Measurements from ENCODE around the gene PRRT3.

Gene PRRT3

GRCh38 chr3:9934235-9934621, 18.0 kb downstream of the PRRT3 start:
- Histone ChIP-seq H3K9ac (peak overlapping the region; percentile 86 to 97 (median 91)), H4K20me1 (peaks cover 0 to 12% (median 0%) of the 10 kb centered on the region in 11 experiments; a peak in 2 of 22 replicates), H3K4me3 (peak overlapping the region; percentile 67 to 81 (median 72)), H3K4me2 (peak overlapping the region; percentile 92 to 100 (median 99)), H3K9me3 (replicated peaks in 1 of 11) (no peaks in the 10 kb centered on the region), H3K36me3 (peaks cover 15 to 39% (median 30%) of the 10 kb centered on the region in 11 experiments; a peak in 21 of 22 replicates), H3K27ac (peak overlapping the region; percentile 87 to 97 (median 93)), H3K27me3 (no peaks in the 10 kb centered on the region), H3K4me1 (peaks cover 29 to 37% (median 32%) of the 10 kb centered on the region in 10 experiments)
- no peak for TF ChIP-seq Cebpa-rat (IDR thresholded peaks at IDR 0.05)

DNA sequence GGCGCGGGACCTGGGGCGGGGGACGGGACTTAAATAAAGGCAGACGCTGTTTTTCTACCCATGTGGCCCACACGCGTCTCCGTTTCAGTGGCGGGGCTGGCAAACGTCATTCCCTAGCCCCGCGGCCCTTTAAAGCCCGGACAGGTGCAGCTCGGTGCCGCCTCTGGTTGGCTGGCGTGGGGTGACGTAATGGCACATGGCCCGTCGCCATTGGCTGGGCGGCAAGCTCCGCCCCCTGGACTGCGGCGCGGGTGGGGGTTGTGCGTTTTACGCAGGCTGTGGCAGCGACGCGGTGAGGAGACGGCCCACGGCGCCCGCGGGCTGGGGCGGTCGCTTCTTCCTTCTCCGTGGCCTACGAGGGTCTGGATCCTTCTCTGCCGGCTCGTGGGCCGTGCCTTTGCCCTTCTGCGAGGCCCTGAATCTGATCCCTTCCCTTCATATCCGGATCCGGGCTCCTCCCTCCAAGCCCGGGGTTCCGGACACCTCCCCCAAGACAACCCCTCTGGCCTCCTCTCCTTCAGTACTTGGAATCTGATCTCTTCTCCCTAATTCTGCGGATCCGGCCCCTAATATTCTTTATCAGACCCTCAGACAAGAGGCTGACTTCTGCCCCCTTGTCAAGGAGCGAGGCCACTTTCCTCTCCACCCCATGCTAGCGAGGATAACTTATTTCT, 18.5 kb downstream of the PRRT3 start, which contains the start of gene CRELD1:
CRELD1 (plus strand) TSS at position 274 of the 674 bp plus-strand sequence. CDS start 605 bp downstream, outside the sequence.
- Histone ChIP-seq H3K4me3 (peak within 1 kb of the TSS; percentile 67 to 81 (median 72)), H3K9me3 (replicated peaks in 1 of 11) (no peaks in the 10 kb centered on the region), H3K36me3 (peaks cover 15 to 36% (median 28%) of the 10 kb centered on the region in 11 experiments; a peak in 21 of 22 replicates), H4K20me1 (peaks cover 0 to 12% (median 0%) of the 10 kb centered on the region in 11 experiments; a peak in 2 of 22 replicates), H3K27me3 (no peaks in the 10 kb centered on the region), H3K4me1 (peaks cover 29 to 37% (median 32%) of the 10 kb centered on the region in 10 experiments), H3K4me2 (peak within 1 kb of the TSS; percentile 94 to 100 (median 99)), H3K27ac (peak within 1 kb of the TSS; percentile 87 to 97 (median 93)), H3K9ac (peak within 1 kb of the TSS; percentile 86 to 97 (median 91))
- no peak for TF ChIP-seq Cebpa-rat (IDR thresholded peaks at IDR 0.05)

GRCh38 chr3:9932843-9933560, 19.2 kb downstream of the PRRT3 start:
- no peak for TF ChIP-seq Cebpa-rat (IDR thresholded peaks at IDR 0.05)
- no peaks in the 10 kb centered on the region for H3K27me3 ChIP-seq
- H3K4me2 ChIP-seq, result peak overlapping the region; percentile 94 to 100 (median 99)
- peak overlapping the region; percentile 86 to 97 (median 91) for H3K9ac ChIP-seq
- peaks cover 10 to 29% (median 21%) of the 10 kb centered on the region in 11 experiments; a peak in 21 of 22 replicates for H3K36me3 ChIP-seq
- H3K27ac ChIP-seq, result peak overlapping the region; percentile 71 to 97 (median 93)
- peaks cover 29 to 37% (median 32%) of the 10 kb centered on the region in 10 experiments for H3K4me1 ChIP-seq
- H3K4me3 ChIP-seq, result peak overlapping the region; percentile 67 to 81 (median 72)
- no peaks in the 10 kb centered on the region for H3K9me3 ChIP-seq (replicated peaks in 1 of 11)
- H4K20me1 ChIP-seq, result peaks cover 0 to 12% (median 0%) of the 10 kb centered on the region in 11 experiments; a peak in 2 of 22 replicates

DNA sequence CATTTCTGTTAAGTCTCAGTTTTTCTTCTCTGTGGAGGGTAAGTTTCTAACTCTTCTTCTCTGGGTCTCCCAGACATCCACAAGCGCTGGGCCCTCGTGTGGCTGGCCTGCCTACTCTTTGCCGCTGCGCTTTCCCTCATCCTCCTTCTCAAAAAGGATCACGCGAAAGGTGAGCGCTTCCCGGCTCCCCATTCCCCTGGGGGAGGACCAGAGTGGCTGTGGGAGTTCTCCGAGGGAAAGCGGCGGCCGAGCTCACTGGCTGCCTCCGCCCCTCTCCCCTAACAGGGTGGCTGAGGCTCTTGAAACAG, 19.7 kb downstream of the PRRT3 start:
- Histone ChIP-seq H3K9ac (peak overlapping the region; percentile 86 to 97 (median 91)), H3K27ac (peak overlapping the region; percentile 71 to 97 (median 93))
- no peak for TF ChIP-seq Cebpa-rat (IDR thresholded peaks at IDR 0.05)

GRCh38 chr3:9930804-9931418, 21.3 kb downstream of the PRRT3 start:
- TF ChIP-seq Cebpa-rat (IDR thresholded peaks at IDR 0.05), result no peak
- no peak overlapping the region for H3K4me2 ChIP-seq
- H3K9me3 ChIP-seq (replicated peaks in 1 of 11), result no peaks in the 10 kb centered on the region
- H3K27me3 ChIP-seq, result no peaks in the 10 kb centered on the region
- H3K9ac ChIP-seq, result no peak overlapping the region
- H3K4me3 ChIP-seq, result no peak overlapping the region
- H3K4me1 ChIP-seq, result peaks cover 26 to 32% (median 28%) of the 10 kb centered on the region in 10 experiments
- H4K20me1 ChIP-seq, result no peaks in the 10 kb centered on the region
- peaks cover 0 to 8% (median 3%) of the 10 kb centered on the region in 11 experiments; a peak in 12 of 22 replicates for H3K36me3 ChIP-seq
- no peak overlapping the region for H3K27ac ChIP-seq

More for the DNA sequence above, 19.7 kb downstream of the PRRT3 start:
- Histone ChIP-seq H4K20me1 (peaks cover 0 to 8% (median 0%) of the 10 kb centered on the region in 11 experiments; a peak in 2 of 22 replicates), H3K27me3 (no peaks in the 10 kb centered on the region), H3K36me3 (peaks cover 8 to 24% (median 16%) of the 10 kb centered on the region in 11 experiments; a peak in 21 of 22 replicates), H3K4me2 (peak overlapping the region; percentile 94 to 100 (median 99)), H3K4me1 (peaks cover 29 to 37% (median 32%) of the 10 kb centered on the region in 10 experiments), H3K9me3 (replicated peaks in 1 of 11) (no peaks in the 10 kb centered on the region), H3K4me3 (peak overlapping the region; percentile 67 to 81 (median 72))

- H3K27me3 ChIP-seq, result no peaks in the 10 kb centered on the region
- peaks cover 0 to 7% (median 0%) of the 10 kb centered on the region in 11 experiments; a peak in 1 of 22 replicates for H3K36me3 ChIP-seq
- no peak overlapping the region for H3K9ac ChIP-seq
- H3K4me2 ChIP-seq, result no peak overlapping the region
- no peaks in the 10 kb centered on the region for H3K9me3 ChIP-seq (replicated peaks in 1 of 11)
- H4K20me1 ChIP-seq, result no peaks in the 10 kb centered on the region
- peaks cover 7 to 14% (median 10%) of the 10 kb centered on the region in 10 experiments; a peak in 18 of 20 replicates for H3K4me1 ChIP-seq
- H3K27ac ChIP-seq, result no peak overlapping the region
- no peak for TF ChIP-seq Cebpa-rat (IDR thresholded peaks at IDR 0.05)
- H3K4me3 ChIP-seq, result no peak overlapping the region
These were observed 24.1 kb downstream of the PRRT3 start for GRCh38 chr3:9928158-9928557.

DNA sequence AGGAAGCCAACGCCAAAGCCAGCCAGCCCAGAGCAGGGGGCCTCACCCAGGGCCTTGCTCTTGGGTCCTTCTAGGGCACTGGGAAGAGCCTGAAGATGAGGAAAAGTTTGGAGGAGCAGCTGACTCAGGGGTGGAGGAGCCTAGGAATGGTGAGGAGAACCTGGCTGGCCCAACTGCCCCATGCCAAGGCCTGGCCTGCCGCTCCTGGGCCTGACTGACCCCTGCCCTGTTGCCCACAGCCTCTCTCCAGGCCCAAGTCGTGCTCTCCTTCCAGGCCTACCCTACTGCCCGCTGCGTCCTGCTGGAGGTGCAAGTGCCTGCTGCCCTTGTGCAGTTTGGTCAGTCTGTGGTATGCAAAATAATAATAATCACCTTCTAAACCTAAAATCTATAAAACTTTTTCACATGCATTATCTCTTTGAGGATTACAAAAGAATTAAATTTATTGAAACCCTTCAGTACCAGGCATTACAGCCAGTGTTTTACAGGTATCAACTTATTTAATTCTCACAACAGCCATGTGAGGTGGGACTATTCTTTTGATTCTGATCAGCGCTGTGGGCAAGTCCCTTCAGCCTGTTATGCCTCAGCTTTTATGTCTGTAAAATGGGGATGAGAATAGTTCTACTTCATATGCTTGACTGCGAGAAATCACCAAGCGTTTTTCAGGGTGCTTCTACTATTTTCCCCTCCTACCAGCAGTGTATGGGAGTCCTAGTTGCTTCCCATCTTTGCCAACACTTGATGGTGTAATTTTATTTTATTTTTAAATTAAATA, 33.8 kb downstream of the PRRT3 start:
- Histone ChIP-seq H3K4me2 (peak overlapping the region in 1 of 11 experiments; percentile 92; a peak in 1 of 22 replicates), H3K9ac (0 out of 22 replicates have a peak overlapping the region, but pooled peaks of 1 of the 11 experiments have one; percentile 8), H3K27me3 (peaks cover 0 to 24% (median 16%) of the 10 kb centered on the region in 11 experiments; a peak in 17 of 22 replicates), H3K27ac (no peak overlapping the region), H3K4me3 (no peak overlapping the region), H3K9me3 (replicated peaks in 1 of 11) (no peaks in the 10 kb centered on the region), H3K36me3 (no peaks in the 10 kb centered on the region; a peak in 1 of 22 replicates), H4K20me1 (no peaks in the 10 kb centered on the region), H3K4me1 (peaks cover 31 to 45% (median 40%) of the 10 kb centered on the region in 10 experiments)
- TF ChIP-seq Cebpa-rat (IDR thresholded peaks at IDR 0.05), result no peak

- peak overlapping the region in 10 of 11 experiments; percentile 78 to 100 (median 98); a peak in 10 of 22 replicates for H3K4me2 ChIP-seq
- no peaks in the 10 kb centered on the region for H4K20me1 ChIP-seq
- no peak overlapping the region for H3K4me3 ChIP-seq
- peak overlapping the region in 4 of 11 experiments; percentile 50 to 66 (median 59); a peak in 6 of 22 replicates for H3K9ac ChIP-seq
- no peak for TF ChIP-seq Cebpa-rat (IDR thresholded peaks at IDR 0.05)
- H3K36me3 ChIP-seq, result no peaks in the 10 kb centered on the region; a peak in 1 of 22 replicates
- peaks cover 31 to 47% (median 41%) of the 10 kb centered on the region in 10 experiments for H3K4me1 ChIP-seq
- H3K27me3 ChIP-seq, result peaks cover 0 to 24% (median 16%) of the 10 kb centered on the region in 11 experiments; a peak in 17 of 22 replicates
- H3K9me3 ChIP-seq (replicated peaks in 1 of 11), result no peaks in the 10 kb centered on the region
- H3K27ac ChIP-seq, result peak overlapping the region in 3 of 11 experiments; percentile 55 to 66 (median 62); a peak in 2 of 22 replicates
These were observed 34.4 kb downstream of the PRRT3 start for GRCh38 chr3:9917820-9918219.

All from BLaER1 treated with 17β-estradiol and CSF1 and Interleukin-3, amounts not matched to agents 10 nM and 100 nM (cell line).